ENCODE results near the gene SCRN1. TPM values are rescaled to one million over a fixed set of nuclear protein-coding genes. Genes with fewer than 3 reads are reported as not detected.

The SCRN1 gene
- total RNA-seq, 1 experiment from 2014 or later: 20.5 TPM

DNA sequence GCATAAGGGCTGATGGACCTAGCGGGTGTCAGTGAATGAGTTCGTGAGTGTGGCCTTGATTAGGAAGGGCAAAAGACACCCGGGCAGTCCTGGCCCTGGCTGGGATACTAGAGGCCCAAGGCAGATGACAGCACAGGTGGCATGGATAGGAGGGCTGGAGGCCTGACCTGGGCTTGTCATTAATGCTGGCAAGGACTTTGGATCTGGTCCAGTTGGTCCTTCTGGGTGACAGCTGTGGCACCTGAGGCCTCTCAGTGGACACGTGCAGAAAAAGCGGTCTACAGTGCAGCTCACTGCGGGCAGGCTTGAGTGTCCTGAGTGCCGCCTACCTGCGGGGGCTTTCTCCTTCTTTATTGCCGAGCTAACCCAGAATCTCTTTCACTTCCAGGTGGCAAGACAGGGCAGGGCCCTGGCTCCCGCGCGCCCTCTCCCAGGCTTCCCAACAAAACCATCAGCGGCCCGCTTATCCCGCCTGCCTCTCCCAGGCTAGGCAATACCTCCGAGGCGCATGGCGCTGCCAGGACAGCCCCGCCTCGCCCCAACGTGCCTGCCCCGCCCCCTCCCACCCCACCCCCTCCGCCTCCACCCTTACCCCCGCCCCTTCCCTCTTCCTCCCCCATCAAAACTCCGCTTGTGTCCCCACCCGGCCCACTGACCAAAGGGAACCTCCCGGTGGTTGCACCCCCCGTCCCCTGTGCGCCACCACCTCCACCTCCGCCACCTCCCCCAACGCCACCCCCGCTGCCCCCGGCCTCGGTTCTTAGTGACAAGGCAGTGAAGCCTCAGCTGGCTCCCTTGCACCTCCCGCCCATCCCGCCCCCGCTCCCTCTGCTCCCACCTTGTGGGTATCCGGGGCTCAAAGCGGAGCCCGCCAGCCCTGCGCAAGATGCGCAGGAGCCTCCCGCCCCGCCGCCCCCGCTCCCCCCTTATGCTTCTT is 105.9 kb downstream of the SCRN1 start:
- in situ Hi-C loops (cut with HindIII; ENCODE audit: low pct_unique_long_range_greater_than_20kb, low sequenced_read_pairs): no loop called here

DNA sequence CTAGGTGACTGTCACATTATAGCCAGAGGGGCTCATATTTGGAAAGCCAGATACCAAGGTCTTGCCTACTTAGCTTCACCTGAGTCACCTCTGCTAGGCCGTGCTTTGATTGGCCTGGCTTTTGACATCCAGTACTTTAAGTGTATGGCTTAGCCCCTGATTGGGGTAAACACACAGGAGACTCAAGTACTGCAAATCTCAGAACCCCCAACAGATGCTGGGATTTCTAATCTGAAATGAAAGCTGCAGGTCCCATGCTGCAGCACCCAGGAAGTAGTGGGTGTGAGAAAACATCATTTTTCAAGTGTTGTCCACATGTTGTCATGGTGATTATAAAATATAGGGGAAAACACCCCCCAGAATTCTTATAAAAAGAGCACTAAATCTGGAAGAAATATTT is 107.1 kb downstream of the SCRN1 start:
- no peak for DNase-seq (ENCODE audit: low read depth)
- in situ Hi-C loops (cut with HindIII; ENCODE audit: low pct_unique_long_range_greater_than_20kb, low sequenced_read_pairs): no loop called here

More for the DNA sequence above, 105.9 kb downstream of the SCRN1 start:
- DNase-seq (ENCODE audit: low read depth): no peak

DNA sequence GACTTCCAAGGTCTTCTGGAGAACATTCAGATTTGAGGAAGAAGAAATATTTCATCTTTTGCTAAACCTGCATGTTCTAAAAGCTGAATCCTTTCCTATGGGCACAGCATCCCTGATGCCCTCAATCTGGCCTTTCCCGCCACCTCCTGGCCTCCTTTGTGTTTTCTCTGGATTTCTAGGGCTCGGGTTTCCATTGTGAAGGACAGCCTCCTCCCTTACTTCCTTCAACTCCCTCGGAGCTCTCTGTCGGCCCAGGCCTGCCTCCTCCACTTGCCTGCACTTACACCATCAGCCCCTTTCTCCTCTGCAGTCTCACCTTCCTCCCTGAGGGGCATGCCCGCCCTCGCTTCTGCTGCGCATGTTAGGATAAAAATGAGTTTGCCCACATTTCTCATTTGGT is 107.9 kb downstream of the SCRN1 start:
- no peak for DNase-seq (ENCODE audit: low read depth)
- in situ Hi-C loops (cut with HindIII; ENCODE audit: low pct_unique_long_range_greater_than_20kb, low sequenced_read_pairs): no loop called here

DNA sequence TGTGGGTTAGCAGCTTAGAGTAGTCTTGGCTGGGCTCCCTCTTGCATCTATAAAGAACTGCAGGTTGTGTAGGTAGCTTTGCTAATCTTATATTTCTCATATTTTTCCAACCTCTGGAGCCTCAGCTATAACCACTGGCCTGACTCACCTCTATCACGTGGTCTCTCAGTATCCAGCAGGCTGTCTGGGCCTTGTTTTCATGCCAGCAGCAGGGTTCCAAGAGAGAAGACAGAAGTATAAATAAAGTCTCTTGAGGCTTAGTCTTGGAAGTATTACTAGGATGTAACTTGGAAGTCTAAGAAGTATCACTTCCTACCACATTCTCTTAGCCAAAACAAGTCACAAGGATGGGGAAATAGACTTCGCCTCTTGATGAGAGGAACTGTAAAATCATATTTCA is 110.0 kb downstream of the SCRN1 start:
- in situ Hi-C loops (cut with HindIII; ENCODE audit: low pct_unique_long_range_greater_than_20kb, low sequenced_read_pairs): no loop called here
- DNase-seq (ENCODE audit: low read depth): no peak

DNA sequence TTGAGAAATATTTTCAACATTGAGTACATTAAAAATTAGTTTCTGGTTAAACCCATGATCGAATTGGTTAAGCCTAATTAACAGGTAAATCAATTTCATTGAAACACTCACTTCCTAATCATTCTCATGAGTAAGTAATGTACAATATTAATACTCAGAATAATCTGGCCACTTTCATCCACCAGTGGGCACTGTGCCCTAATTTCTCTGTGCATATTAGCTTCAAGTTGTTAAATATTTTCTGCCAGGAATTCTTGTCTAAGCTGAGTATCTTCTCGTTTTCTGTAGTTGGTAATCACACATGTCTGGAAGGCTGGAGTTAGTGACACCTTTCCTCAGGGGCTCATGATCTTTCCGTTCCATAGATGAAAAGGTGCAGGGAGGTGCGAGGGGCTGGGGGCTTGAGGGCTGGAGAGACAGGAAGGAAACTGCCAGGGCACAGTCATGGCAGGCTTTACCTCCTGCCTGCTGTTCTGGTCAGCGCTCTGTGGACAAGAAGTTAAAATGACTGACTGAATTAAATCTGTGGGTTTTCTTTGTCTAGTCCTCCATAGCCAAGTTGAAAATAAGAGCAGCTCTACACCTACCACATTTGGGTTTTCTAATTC is 111.4 kb downstream of the SCRN1 start:
- in situ Hi-C loops (cut with HindIII; ENCODE audit: low pct_unique_long_range_greater_than_20kb, low sequenced_read_pairs): no loop called here
- DNase-seq (ENCODE audit: low read depth): no peak

DNA sequence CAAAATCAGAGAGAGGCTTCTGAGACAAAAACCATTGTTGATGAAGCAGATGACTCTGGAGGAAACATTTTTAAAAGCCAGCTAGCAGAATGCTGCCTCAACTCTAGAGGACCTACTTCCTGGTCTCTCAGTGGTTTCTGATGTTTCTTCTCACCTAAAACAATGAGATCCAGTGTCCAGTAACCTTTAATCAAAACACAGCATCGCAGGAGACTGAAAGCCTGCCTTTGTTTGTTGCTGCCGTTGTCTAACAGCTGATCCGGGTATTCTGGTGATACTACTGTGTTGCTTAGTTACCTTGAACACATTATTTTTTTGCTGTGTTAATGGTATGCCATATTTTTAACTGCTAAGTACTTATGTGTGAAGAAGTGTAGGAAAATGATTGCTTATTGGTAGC is 112.4 kb downstream of the SCRN1 start:
- DNase-seq (ENCODE audit: low read depth): no peak
- in situ Hi-C loops (cut with HindIII; ENCODE audit: low pct_unique_long_range_greater_than_20kb, low sequenced_read_pairs): no loop called here

DNA sequence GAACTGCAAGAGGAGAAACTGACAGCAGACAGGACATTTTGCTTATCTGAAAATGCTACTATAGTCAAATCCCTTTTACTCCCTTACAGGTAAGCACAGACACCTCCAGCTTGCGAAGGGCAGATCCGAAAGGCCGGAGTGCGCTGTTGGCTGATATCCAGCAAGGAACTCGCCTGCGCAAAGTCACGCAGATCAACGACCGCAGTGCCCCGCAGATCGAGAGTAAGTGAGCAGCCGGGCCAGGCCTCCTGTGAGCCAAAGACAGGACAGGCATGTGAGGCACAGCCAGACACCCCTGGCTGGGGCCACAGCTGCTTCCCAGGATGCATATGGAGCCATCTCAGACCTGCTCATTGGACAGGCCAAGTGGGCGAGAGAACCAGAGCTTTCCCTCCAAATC is 113.9 kb downstream of the SCRN1 start:
- in situ Hi-C loops (cut with HindIII; ENCODE audit: low pct_unique_long_range_greater_than_20kb, low sequenced_read_pairs): no loop called here
- no peak for DNase-seq (ENCODE audit: low read depth)

DNA sequence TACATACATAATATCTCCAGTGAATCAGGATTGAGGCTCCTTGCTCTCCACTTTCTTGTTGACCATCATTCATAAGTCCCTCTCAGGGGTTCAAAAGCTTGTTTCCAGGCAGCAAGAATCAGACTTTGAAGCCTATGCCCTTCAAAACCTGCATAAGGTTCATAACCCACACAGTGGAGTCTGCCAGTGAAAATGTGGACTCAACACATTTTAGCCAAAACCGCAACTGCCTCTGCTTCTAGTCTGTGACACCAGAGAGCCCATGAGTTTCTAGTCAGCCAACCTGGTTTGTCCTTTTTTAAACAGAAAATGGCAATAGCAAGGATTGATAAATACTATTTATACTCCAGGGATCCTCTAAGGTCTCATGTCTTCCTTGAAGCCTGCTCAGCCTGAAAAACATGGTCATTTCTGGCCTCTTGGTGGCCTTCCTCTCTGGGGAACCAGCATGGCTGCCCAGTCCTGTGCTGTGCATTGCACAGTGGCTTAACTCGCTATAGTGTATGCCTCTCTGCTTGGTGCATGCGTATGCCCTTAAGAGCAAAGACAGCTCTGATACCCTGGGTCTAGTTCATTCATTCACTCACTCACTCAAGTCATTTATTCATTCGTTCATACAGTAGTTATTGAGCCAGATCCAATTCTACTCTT is 115.8 kb downstream of the SCRN1 start:
- DNase-seq (ENCODE audit: low read depth): no peak
- in situ Hi-C loops (cut with HindIII; ENCODE audit: low pct_unique_long_range_greater_than_20kb, low sequenced_read_pairs): no loop called here

DNA sequence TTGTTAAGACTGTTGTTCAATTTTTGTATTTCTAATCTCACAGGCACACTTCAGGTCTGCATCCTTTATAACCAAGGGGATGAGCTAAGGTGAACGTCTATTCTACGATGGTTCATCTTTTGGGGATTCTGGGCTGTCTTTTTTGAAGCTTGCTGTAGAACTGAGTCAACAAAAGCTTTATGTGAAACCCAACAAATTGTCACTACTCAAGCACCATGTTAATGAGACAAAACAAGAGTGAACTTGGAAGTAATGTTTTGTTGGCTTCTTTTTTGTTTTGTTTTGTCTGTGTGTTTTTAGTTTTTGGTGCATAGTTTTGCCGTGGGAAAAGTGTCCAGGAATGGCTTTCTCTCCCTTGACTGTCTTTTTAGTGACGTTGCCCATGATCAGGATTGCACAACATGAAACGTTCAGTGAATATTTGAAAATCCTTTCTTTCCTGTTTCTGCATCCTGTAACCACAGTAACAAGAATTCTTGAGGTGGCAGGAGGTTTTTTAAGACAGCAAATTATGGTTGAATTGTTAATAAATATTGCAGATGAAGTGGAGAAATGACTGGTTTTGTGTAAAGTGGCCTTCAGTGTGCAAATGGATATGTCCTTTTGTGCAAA is 117.7 kb downstream of the SCRN1 start:
- DNase-seq (ENCODE audit: low read depth): no peak
- in situ Hi-C loops (cut with HindIII; ENCODE audit: low pct_unique_long_range_greater_than_20kb, low sequenced_read_pairs): no loop called here

Other genes starting within 250 kb of the SCRN1 start
- gene WIPF3, start 183.3 kb downstream of the SCRN1 start, total RNA-seq (2014; rRNA removed; shearing (Covaris generic); ENCODE audit: low replicate concordance): 0.27 TPM in 1 of 2 replicates, not detected in the other
- gene FKBP14, start 36.9 kb upstream of the SCRN1 start, total RNA-seq (2014; rRNA removed; shearing (Covaris generic); ENCODE audit: low replicate concordance): 2.9 and 7.1 TPM in 2 replicates
- 6.3 and 19.3 TPM in 2 replicates for gene PLEKHA8, start 38.6 kb upstream of the SCRN1 start, total RNA-seq (2014; rRNA removed; shearing (Covaris generic); ENCODE audit: low replicate concordance)
- gene MTURN, start 145.2 kb upstream of the SCRN1 start, total RNA-seq (2014; rRNA removed; shearing (Covaris generic); ENCODE audit: low replicate concordance): 1.6 and 6.1 TPM in 2 replicates

All from Caki2 (cell line).